ENCODE results near the gene SNX24. TPM values are rescaled to one million over a fixed set of nuclear protein-coding genes. Genes with fewer than 3 reads are reported as not detected.

SNX24 gene
- total and polyA plus RNA-seq, 4 donors, result 6.3 to 10.1 (median 9.1) TPM

DNA sequence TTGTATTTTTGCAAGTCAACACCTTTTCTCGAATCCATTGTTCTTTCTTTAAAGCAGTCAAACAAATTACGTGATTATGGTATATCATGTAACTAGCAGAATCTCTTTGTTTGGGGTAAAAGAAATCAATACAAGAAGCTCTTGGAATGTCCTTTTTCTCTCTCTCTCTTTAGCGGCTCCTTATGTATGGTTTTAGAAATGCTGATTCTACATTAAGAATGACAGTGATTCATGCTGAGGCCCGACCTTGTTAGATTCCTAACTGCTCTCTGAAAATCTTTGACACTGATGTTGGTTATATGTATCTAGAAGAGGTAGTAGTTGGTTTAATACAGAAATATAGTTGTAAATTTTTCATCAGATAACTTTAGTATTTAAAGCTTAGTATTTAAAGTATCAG, 76.4 kb downstream of the SNX24 start:
- TF ChIP-seq YY1 (IDR thresholded peaks at IDR 0.05) (no peak), EGR1 (IDR thresholded peaks at IDR 0.05; ENCODE audit: low read depth in 2 of 2) (no peak), FOXA2 (IDR thresholded peaks at IDR 0.05) (no peak)
- TF ChIP-seq, protein P1, sequence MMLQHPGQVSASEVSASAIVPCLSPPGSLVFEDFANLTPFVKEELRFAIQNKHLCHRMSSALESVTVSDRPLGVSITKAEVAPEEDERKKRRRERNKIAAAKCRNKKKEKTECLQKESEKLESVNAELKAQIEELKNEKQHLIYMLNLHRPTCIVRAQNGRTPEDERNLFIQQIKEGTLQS (IDR thresholded peaks at IDR 0.05), result no peak
- TF ChIP-seq, protein P2, sequence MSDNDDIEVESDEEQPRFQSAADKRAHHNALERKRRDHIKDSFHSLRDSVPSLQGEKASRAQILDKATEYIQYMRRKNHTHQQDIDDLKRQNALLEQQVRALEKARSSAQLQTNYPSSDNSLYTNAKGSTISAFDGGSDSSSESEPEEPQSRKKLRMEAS (IDR thresholded peaks at IDR 0.05), result no peak
- TF ChIP-seq, protein P3, sequence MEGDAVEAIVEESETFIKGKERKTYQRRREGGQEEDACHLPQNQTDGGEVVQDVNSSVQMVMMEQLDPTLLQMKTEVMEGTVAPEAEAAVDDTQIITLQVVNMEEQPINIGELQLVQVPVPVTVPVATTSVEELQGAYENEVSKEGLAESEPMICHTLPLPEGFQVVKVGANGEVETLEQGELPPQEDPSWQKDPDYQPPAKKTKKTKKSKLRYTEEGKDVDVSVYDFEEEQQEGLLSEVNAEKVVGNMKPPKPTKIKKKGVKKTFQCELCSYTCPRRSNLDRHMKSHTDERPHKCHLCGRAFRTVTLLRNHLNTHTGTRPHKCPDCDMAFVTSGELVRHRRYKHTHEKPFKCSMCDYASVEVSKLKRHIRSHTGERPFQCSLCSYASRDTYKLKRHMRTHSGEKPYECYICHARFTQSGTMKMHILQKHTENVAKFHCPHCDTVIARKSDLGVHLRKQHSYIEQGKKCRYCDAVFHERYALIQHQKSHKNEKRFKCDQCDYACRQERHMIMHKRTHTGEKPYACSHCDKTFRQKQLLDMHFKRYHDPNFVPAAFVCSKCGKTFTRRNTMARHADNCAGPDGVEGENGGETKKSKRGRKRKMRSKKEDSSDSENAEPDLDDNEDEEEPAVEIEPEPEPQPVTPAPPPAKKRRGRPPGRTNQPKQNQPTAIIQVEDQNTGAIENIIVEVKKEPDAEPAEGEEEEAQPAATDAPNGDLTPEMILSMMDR (IDR thresholded peaks at IDR 0.05; ENCODE audit: low read depth, low read length, missing input control), result no peak
- no peak for DNase-seq (ENCODE audit: low spot score)
- Histone ChIP-seq H3K27me3 (ENCODE audit: control insufficient read depth in 4 of 4, insufficient read depth in 4 of 4, low read length in 3 of 4) (no peaks in the 10 kb centered on the region), H3K27ac (ENCODE audit: low read depth in 1 of 2, low read length in 2 of 2) (no peak overlapping the region), H3K9me3 (ENCODE audit: control insufficient read depth in 4 of 4, low read length in 3 of 4) (no peaks in the 10 kb centered on the region), H3K4me1 (ENCODE audit: control insufficient read depth in 4 of 4, insufficient read depth in 4 of 4, low read length in 3 of 4) (peaks cover 0 to 3% (median 0%) of the 10 kb centered on the region in 4 donors), H3K36me3 (ENCODE audit: control insufficient read depth in 4 of 4, insufficient read depth in 3 of 4, low read depth in 1 of 4, low read length in 3 of 4) (no peaks in the 10 kb centered on the region), H3K9ac (ENCODE audit: low read depth in 1 of 2, low read length in 2 of 2) (no peak overlapping the region), H3K4me3 (ENCODE audit: low read depth in 1 of 3, low read length in 3 of 3) (no peak overlapping the region)
- 82% methylated on average over 4 of the region's 4 CpGs for WGBS

DNA sequence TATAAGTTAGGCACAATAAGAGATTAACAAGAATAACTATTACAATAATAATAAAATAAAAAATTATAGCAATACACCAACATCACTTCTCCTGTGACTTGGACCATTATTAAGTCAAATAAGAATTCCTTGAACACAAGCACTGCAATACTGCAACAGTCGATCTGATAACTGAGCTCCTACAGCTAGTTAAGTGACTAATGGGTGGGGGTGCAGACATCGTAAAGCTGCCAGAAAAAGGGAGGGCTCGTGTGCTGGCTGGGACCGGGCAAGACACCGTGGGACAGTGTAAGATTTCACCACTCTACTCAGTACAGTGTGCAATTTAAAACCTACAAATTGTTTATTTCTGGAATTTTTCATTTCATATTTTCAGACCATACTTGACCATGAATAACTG, 78.8 kb downstream of the SNX24 start:
- DNase-seq (ENCODE audit: low spot score), result no peak
- Histone ChIP-seq H3K4me3 (ENCODE audit: low read depth in 1 of 3, low read length in 3 of 3) (no peak overlapping the region), H3K9ac (ENCODE audit: low read depth in 1 of 2, low read length in 2 of 2) (no peak overlapping the region), H3K9me3 (ENCODE audit: control insufficient read depth in 4 of 4, low read length in 3 of 4) (no peaks in the 10 kb centered on the region), H3K27ac (ENCODE audit: low read depth in 1 of 2, low read length in 2 of 2) (no peak overlapping the region), H3K36me3 (ENCODE audit: control insufficient read depth in 4 of 4, insufficient read depth in 3 of 4, low read depth in 1 of 4, low read length in 3 of 4) (no peaks in the 10 kb centered on the region), H3K27me3 (ENCODE audit: control insufficient read depth in 4 of 4, insufficient read depth in 4 of 4, low read length in 3 of 4) (no peaks in the 10 kb centered on the region), H3K4me1 (ENCODE audit: control insufficient read depth in 4 of 4, insufficient read depth in 4 of 4, low read length in 3 of 4) (peaks cover 0 to 3% (median 0%) of the 10 kb centered on the region in 4 donors)
- 94% methylated on average over 5 of the region's 5 CpGs for WGBS
- TF ChIP-seq RXRA (IDR thresholded peaks at IDR 0.05), result no peak
- TF ChIP-seq, protein P4, sequence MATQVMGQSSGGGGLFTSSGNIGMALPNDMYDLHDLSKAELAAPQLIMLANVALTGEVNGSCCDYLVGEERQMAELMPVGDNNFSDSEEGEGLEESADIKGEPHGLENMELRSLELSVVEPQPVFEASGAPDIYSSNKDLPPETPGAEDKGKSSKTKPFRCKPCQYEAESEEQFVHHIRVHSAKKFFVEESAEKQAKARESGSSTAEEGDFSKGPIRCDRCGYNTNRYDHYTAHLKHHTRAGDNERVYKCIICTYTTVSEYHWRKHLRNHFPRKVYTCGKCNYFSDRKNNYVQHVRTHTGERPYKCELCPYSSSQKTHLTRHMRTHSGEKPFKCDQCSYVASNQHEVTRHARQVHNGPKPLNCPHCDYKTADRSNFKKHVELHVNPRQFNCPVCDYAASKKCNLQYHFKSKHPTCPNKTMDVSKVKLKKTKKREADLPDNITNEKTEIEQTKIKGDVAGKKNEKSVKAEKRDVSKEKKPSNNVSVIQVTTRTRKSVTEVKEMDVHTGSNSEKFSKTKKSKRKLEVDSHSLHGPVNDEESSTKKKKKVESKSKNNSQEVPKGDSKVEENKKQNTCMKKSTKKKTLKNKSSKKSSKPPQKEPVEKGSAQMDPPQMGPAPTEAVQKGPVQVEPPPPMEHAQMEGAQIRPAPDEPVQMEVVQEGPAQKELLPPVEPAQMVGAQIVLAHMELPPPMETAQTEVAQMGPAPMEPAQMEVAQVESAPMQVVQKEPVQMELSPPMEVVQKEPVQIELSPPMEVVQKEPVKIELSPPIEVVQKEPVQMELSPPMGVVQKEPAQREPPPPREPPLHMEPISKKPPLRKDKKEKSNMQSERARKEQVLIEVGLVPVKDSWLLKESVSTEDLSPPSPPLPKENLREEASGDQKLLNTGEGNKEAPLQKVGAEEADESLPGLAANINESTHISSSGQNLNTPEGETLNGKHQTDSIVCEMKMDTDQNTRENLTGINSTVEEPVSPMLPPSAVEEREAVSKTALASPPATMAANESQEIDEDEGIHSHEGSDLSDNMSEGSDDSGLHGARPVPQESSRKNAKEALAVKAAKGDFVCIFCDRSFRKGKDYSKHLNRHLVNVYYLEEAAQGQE (IDR thresholded peaks at IDR 0.05), result no peak
- TF ChIP-seq YY1 (IDR thresholded peaks at IDR 0.05), result no peak
- TF ChIP-seq HNF4G (IDR thresholded peaks at IDR 0.05), result no peak
- TF ChIP-seq, protein P2 (IDR thresholded peaks at IDR 0.05), result no peak
- TF ChIP-seq, protein P1 (IDR thresholded peaks at IDR 0.05), result no peak
- no peak for TF ChIP-seq TAF1 (conservative IDR thresholded peaks at IDR 0.05)
- no peak for TF ChIP-seq GABPA (IDR thresholded peaks at IDR 0.05 in 1 of 2, conservative IDR thresholded peaks at IDR 0.05 in 1 of 2)
- no peak for TF ChIP-seq SP1 (IDR thresholded peaks at IDR 0.05)
